ENCODE results near the gene ORAI3. TPM values are rescaled to one million over a fixed set of nuclear protein-coding genes. Genes with fewer than 3 reads are reported as not detected.

Gene ORAI3
- total and polyA plus RNA-seq, 2 of the 13 experiments (the other 11 are each of a cell fraction or from before 2014, with no cell fraction given): 11.4 to 32.0 TPM

DNA sequence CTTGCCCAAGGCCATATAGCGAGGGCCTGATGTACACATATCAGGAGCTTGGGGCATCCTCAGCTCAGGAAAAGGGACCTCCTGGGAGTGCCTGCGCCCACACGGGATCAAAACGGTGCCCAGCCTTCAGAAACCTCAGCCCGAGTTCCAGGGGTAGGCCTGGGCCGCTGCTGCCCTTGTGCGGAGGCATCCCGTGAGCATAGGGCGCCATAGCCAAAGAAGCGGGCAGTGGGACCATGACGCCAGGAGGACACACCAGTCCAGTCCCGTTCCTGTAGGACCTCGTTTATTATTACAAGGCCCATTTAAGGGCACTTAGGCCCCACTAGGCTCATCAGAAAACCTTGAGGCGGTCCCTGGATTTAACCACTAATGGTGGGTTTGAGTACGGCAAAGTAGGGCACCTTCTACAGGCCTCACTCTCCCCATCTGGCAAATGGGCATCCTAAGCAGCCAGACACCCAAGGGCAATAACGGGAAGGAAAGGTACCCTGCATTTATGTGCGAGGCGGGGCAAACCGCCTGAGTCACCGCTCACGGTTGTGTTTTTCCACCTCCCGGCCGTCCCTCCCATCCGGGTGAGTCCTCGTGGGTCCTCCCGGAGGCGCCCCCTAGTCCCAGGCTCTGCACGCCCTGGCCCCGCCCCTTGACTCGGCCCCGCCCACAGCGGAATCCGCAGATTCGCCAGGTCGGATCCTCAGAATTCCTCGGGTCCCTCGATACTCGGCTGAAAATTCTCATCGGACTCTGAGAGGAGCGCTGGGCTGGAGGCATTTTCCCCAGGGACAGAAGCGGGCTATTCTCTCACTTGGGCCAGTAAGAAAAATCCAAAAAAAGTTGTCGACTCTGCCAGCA, 8.0 kb downstream of the ORAI3 start (continued):
- TF ChIP-seq, protein P1, sequence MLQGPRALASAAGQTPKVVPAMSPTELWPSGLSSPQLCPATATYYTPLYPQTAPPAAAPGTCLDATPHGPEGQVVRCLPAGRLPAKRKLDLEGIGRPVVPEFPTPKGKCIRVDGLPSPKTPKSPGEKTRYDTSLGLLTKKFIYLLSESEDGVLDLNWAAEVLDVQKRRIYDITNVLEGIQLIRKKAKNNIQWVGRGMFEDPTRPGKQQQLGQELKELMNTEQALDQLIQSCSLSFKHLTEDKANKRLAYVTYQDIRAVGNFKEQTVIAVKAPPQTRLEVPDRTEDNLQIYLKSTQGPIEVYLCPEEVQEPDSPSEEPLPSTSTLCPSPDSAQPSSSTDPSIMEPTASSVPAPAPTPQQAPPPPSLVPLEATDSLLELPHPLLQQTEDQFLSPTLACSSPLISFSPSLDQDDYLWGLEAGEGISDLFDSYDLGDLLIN (CRISPR knock-in tag; IDR thresholded peaks at IDR 0.05; ENCODE audit: borderline replicate concordance): peak; percentile 54; the same call in 1 of the 2 replicates
- TF ChIP-seq ZKSCAN1 (IDR thresholded peaks at IDR 0.05; ENCODE audit: low read length): no peak
- no peak for TF ChIP-seq ASH2L (IDR thresholded peaks at IDR 0.05; ENCODE audit: insufficient read length, low read depth, low read length)
- no peak for TF ChIP-seq NR2F6 (IDR thresholded peaks at IDR 0.05)
- TF ChIP-seq NR2F6 (CRISPR knock-in tag; IDR thresholded peaks at IDR 0.05): no peak; the same call in 1 of the 2 replicates
- TF ChIP-seq DR1 (CRISPR knock-in tag; IDR thresholded peaks at IDR 0.05): no peak
- no peak for TF ChIP-seq ZIK1 (CRISPR knock-in tag; IDR thresholded peaks at IDR 0.05; ENCODE audit: borderline replicate concordance, low read depth)
- TF ChIP-seq TOPORS (CRISPR knock-in tag; IDR thresholded peaks at IDR 0.05): no peak
- 0 out of 2 replicates have a peak, but pooled peaks have one; percentile 25 for TF ChIP-seq RAD21 (CRISPR knock-in tag; IDR thresholded peaks at IDR 0.05)
- peak; percentile 56 for TF ChIP-seq MED1 (CRISPR knock-in tag; IDR thresholded peaks at IDR 0.05)
- TF ChIP-seq PRMT3 (CRISPR knock-in tag; IDR thresholded peaks at IDR 0.05; ENCODE audit: borderline replicate concordance, low read depth): no peak
- no peak; the same call in 1 of the 2 replicates for TF ChIP-seq TFDP1 (CRISPR knock-in tag; IDR thresholded peaks at IDR 0.05; ENCODE audit: borderline replicate concordance)
- no peak for TF ChIP-seq RBAK (CRISPR knock-in tag; IDR thresholded peaks at IDR 0.05)
- no peak for TF ChIP-seq IKZF4 (CRISPR knock-in tag; IDR thresholded peaks at IDR 0.05; ENCODE audit: borderline replicate concordance, low read depth, not compliant biosample characterization)
- TF ChIP-seq IRF1 (CRISPR knock-in tag; IDR thresholded peaks at IDR 0.05; ENCODE audit: low read depth): no peak
- no peak for TF ChIP-seq KDM3A (CRISPR knock-in tag; IDR thresholded peaks at IDR 0.05; ENCODE audit: low read depth)
- no peak for TF ChIP-seq ZNF282 (IDR thresholded peaks at IDR 0.05; ENCODE audit: partially characterized antibody)
- TF ChIP-seq HCFC1 (IDR thresholded peaks at IDR 0.05; ENCODE audit: low read depth, low read length): no peak
- TF ChIP-seq, protein P2, sequence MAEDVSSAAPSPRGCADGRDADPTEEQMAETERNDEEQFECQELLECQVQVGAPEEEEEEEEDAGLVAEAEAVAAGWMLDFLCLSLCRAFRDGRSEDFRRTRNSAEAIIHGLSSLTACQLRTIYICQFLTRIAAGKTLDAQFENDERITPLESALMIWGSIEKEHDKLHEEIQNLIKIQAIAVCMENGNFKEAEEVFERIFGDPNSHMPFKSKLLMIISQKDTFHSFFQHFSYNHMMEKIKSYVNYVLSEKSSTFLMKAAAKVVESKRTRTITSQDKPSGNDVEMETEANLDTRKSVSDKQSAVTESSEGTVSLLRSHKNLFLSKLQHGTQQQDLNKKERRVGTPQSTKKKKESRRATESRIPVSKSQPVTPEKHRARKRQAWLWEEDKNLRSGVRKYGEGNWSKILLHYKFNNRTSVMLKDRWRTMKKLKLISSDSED (CRISPR knock-in tag; IDR thresholded peaks at IDR 0.05): no peak
- no peak for TF ChIP-seq SP2 (CRISPR knock-in tag; IDR thresholded peaks at IDR 0.05)
- TF ChIP-seq TSC22D2 (CRISPR knock-in tag; IDR thresholded peaks at IDR 0.05; ENCODE audit: borderline replicate concordance): no peak
- TF ChIP-seq SETDB1 (CRISPR knock-in tag; IDR thresholded peaks at IDR 0.05; ENCODE audit: borderline replicate concordance): no peak
- TF ChIP-seq ZNF230 (CRISPR knock-in tag; IDR thresholded peaks at IDR 0.05): no peak
- no peak for TF ChIP-seq ZNF569 (CRISPR knock-in tag; IDR thresholded peaks at IDR 0.05; ENCODE audit: borderline replicate concordance)
- no peak for TF ChIP-seq ZNF205 (CRISPR knock-in tag; IDR thresholded peaks at IDR 0.05)
